ENCODE results near the gene LDB2. TPM values are rescaled to one million over a fixed set of nuclear protein-coding genes. Genes with fewer than 3 reads are reported as not detected.
A peak's percentile ranks its signal among the peaks of the same experiment; 100 is the strongest.

Gene LDB2
- total RNA-seq, 4 donors from 2014 or later: 26.4 to 62.7 (median 40.7) TPM

DNA sequence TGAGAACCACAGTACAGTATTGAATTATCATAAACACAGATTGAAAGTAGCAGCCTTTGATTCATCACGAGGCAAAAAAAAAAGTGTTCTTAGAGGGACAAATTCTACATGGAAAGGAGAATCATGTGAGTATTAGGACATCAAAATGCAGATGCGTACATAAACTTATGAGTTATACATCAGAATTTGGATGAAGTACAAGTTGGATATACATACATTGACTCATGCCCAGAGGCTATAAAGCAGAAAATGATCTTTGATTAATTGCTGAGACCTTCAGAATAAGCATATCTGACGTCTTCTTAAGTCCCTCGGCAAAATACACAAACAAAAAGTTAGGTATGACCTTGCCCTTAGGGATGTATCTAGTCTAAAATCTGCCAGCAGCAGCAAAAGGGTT lies 206.4 kb downstream of the LDB2 start:
- Histone ChIP-seq H3K9me3 (no peaks in the 10 kb centered on the region), H3K27me3 (no peaks in the 10 kb centered on the region), H3K27ac (peak overlapping the region in 1 of 4 donors; percentile 42), H3K36me3 (no peaks in the 10 kb centered on the region), H3K4me3 (no peak overlapping the region), H3K4me1 (peaks cover 0 to 36% (median 0%) of the 10 kb centered on the region in 4 donors)
- 40 to 42% methylated on average over 4 of the region's 4 CpGs for WGBS, 2 donors
- TF ChIP-seq, protein P1, sequence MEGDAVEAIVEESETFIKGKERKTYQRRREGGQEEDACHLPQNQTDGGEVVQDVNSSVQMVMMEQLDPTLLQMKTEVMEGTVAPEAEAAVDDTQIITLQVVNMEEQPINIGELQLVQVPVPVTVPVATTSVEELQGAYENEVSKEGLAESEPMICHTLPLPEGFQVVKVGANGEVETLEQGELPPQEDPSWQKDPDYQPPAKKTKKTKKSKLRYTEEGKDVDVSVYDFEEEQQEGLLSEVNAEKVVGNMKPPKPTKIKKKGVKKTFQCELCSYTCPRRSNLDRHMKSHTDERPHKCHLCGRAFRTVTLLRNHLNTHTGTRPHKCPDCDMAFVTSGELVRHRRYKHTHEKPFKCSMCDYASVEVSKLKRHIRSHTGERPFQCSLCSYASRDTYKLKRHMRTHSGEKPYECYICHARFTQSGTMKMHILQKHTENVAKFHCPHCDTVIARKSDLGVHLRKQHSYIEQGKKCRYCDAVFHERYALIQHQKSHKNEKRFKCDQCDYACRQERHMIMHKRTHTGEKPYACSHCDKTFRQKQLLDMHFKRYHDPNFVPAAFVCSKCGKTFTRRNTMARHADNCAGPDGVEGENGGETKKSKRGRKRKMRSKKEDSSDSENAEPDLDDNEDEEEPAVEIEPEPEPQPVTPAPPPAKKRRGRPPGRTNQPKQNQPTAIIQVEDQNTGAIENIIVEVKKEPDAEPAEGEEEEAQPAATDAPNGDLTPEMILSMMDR (IDR thresholded peaks at IDR 0.05): no peak
- TF ChIP-seq EP300 (IDR thresholded peaks at IDR 0.05): no peak
- TF ChIP-seq POLR2A (IDR thresholded peaks at IDR 0.05): no peak
- DNase-seq (ENCODE audit: low spot score in 2 of 2): no peak

GRCh38 chr4:16691450-16691849 lies 207.0 kb downstream of the LDB2 start:
- peaks cover 0 to 38% (median 0%) of the 10 kb centered on the region in 4 donors for H3K4me1 ChIP-seq
- TF ChIP-seq EP300 (IDR thresholded peaks at IDR 0.05) (no peak), POLR2A (IDR thresholded peaks at IDR 0.05) (no peak)
- TF ChIP-seq, protein P1 (IDR thresholded peaks at IDR 0.05): no peak
- H3K27me3 ChIP-seq: no peaks in the 10 kb centered on the region
- no peak overlapping the region for H3K4me3 ChIP-seq
- WGBS, 2 donors: 54 to 72% methylated on average over 1 of the region's 1 CpG
- H3K27ac ChIP-seq: no peak overlapping the region
- H3K36me3 ChIP-seq: no peaks in the 10 kb centered on the region
- DNase-seq (ENCODE audit: low spot score in 2 of 2): no peak
- no peaks in the 10 kb centered on the region for H3K9me3 ChIP-seq

DNA sequence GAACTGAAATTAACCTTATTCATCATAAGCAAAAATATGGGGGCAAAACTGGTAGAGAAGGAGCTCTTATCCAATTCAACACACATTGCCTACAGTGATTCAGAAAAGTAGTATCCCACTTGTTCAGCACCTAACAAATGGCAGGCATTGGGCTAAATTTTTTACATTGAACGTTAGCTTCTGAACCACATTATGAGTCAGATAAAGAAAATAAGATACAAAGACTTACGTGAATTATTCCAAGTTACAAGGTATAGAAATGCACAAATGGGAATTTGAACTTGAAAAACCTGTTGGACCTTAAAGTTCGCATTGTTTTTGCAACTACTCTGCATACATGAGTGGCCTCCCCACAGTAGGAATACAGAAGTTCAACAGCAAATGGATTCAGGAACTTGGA lies 210.6 kb downstream of the LDB2 start:
- Histone ChIP-seq H3K4me1 (peaks cover 0 to 37% (median 0%) of the 10 kb centered on the region in 4 donors), H3K27me3 (no peaks in the 10 kb centered on the region), H3K4me3 (no peak overlapping the region), H3K27ac (no peak overlapping the region), H3K9me3 (no peaks in the 10 kb centered on the region), H3K36me3 (no peaks in the 10 kb centered on the region)
- 93 to 96% methylated on average over 3 of the region's 3 CpGs for WGBS, 2 donors
- TF ChIP-seq, protein P1 (IDR thresholded peaks at IDR 0.05): no peak
- TF ChIP-seq POLR2A (IDR thresholded peaks at IDR 0.05): no peak
- TF ChIP-seq EP300 (IDR thresholded peaks at IDR 0.05): no peak
- DNase-seq (ENCODE audit: low spot score in 2 of 2): no peak

DNA sequence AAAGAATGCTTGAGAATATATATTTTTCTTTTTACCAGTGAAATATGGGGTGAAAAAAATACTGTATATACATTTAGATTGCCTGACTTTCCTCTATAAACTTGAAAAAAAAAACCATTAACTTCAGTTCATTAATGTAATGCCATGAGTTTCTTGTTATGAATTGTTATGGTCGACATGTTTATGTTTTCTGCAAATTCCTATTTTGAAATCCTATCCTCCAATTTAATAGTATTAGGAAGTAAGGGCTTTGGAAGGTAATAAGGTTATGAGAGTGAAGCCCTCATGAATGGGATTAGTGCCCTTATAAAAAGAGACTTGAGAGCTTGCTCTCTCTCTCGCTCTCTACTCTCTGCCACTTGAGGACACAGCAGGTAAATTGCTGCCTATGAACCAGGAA lies 211.4 kb downstream of the LDB2 start:
- peaks cover 0 to 29% (median 0%) of the 10 kb centered on the region in 4 donors for H3K4me1 ChIP-seq
- H3K4me3 ChIP-seq: no peak overlapping the region
- H3K9me3 ChIP-seq: no peaks in the 10 kb centered on the region
- no peaks in the 10 kb centered on the region for H3K36me3 ChIP-seq
- no peak for DNase-seq (ENCODE audit: low spot score in 2 of 2)
- no peak overlapping the region for H3K27ac ChIP-seq
- TF ChIP-seq, protein P1 (IDR thresholded peaks at IDR 0.05): no peak
- TF ChIP-seq POLR2A (IDR thresholded peaks at IDR 0.05) (no peak), EP300 (IDR thresholded peaks at IDR 0.05) (no peak)
- H3K27me3 ChIP-seq: no peaks in the 10 kb centered on the region
- 93 to 97% methylated on average over 2 of the region's 2 CpGs for WGBS, 2 donors

DNA sequence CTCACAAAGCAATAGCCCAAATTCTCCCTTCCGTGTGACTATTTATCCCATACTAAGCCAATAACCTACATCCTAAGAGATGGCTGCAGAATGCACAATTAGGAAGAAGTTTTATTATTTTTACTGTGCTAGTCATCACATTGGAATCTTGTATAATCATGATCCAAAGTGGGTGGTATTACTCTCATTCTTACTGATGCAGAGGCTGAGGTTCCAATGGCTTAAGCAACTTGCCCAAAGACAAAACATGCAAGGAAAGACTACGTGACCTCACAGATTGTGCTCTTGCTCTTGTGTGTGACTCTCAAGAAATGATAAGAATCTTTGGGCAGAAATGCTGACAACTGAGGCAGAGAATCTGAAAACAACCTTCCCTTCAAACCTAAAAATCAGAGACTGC lies 212.2 kb downstream of the LDB2 start:
- H3K27ac ChIP-seq: peak overlapping the region in 1 of 4 donors; percentile 52
- 33 to 34% methylated on average over 2 of the region's 2 CpGs for WGBS, 2 donors
- no peak for TF ChIP-seq EP300 (IDR thresholded peaks at IDR 0.05)
- TF ChIP-seq, protein P1 (IDR thresholded peaks at IDR 0.05): no peak
- TF ChIP-seq POLR2A (IDR thresholded peaks at IDR 0.05): no peak

More for the DNA sequence above, 212.2 kb downstream of the LDB2 start:
- no peaks in the 10 kb centered on the region for H3K27me3 ChIP-seq
- DNase-seq (ENCODE audit: low spot score in 2 of 2): no peak
- peaks cover 0 to 21% (median 0%) of the 10 kb centered on the region in 4 donors for H3K4me1 ChIP-seq
- no peak overlapping the region for H3K4me3 ChIP-seq
- no peaks in the 10 kb centered on the region for H3K9me3 ChIP-seq
- H3K36me3 ChIP-seq: no peaks in the 10 kb centered on the region

All from tibial nerve (tissue), 4 donors.